Gastroesophageal sphincter (tissue), 4 donors: ENCODE measurements around the gene TAX1BP3. TPM values are rescaled to one million over a fixed set of nuclear protein-coding genes. Genes with fewer than 3 reads are reported as not detected.
"Not testable (repeated sequence)": the region's sequence is repeated elsewhere in the genome, so short reads cannot be mapped to it uniquely, and the experiment has no call there.

Source experiments
- ATAC-seq: fragments of 150-250 bp; one replicate; pipeline ENCODE4 v1.9.1; 2016; ENCODE audit warnings: mild to moderate bottlenecking, moderate library complexity
- H3K27ac ChIP-seq, 4 donors: fragments of 200-600 bp; sonication (generic) in 3 of 4; 1 replicate in 3 of 4; 2 replicates in 1 of 4; pipeline ENCODE4 v1.5.1; 2016 to 2019
- H3K27me3 ChIP-seq: fragments of 200-600 bp; sonication (generic); one replicate; pipeline ENCODE4 v1.5.1; 2019
- H3K36me3 ChIP-seq, 2 donors: fragments of 200-600 bp; sonication (generic); one replicate each; pipeline ENCODE4 v1.5.1; 2019; ENCODE audit warnings: control low read depth in 1 of 2
- H3K4me1 ChIP-seq, 3 donors: fragments of 200-600 bp; sonication (generic); 1 replicate in 2 of 3; 2 replicates in 1 of 3; pipeline ENCODE4 v1.5.1; 2016 to 2019; ENCODE audit warnings: control low read depth in 2 of 3
- H3K4me3 ChIP-seq, 2 donors: fragments of 200-600 bp; sonication (generic); one replicate each; pipeline ENCODE4 v1.5.1; 2019; ENCODE audit warnings: mild to moderate bottlenecking in 1 of 2, moderate library complexity in 1 of 2
- H3K9me3 ChIP-seq, 3 donors: fragments of 200-600 bp; sonication (generic); one replicate each; pipeline ENCODE4 v1.5.1; 2017 to 2019; ENCODE audit warnings: control low read depth in 2 of 3
- EP300 ChIP-seq: sonication (generic); formaldehyde crosslinking; IDR thresholded peaks from one replicate; pipeline ENCODE4 v1.6.1; 2017; ENCODE audit warnings: antibody characterized with exemption, mild to moderate bottlenecking
- POLR2A ChIP-seq, 2 donors: fragments of 450-650 bp; IDR thresholded peaks; one replicate each; pipeline ENCODE4 v1.6.1; 2017; ENCODE audit warnings: antibody characterized with exemption in 2 of 2, mild to moderate bottlenecking in 2 of 2, moderate library complexity in 1 of 2
- POLR2AphosphoS5 ChIP-seq: sonication (generic); formaldehyde crosslinking; IDR thresholded peaks from one replicate; pipeline ENCODE4 v1.6.1; 2017; ENCODE audit warnings: antibody characterized with exemption
- WGBS, 2 donors: methylation state at CpG; one replicate each; pipeline ENCODE4 v1.1.5; 2018; ENCODE audit warnings: low coverage in 1 of 2; 5-methylcytosine and 5-hydroxymethylcytosine counted together
- total RNA-seq, 4 donors: library from RNA; depleted of rRNA; stranded (reverse); fragments of >200 nt; gene quantifications; one replicate each; pipeline ENCODE4 v1.1.0, GENCODE V29; 2016
- TF ChIP-seq, protein P1 (sequence below), 4 experiments: fragments of 200-600 bp in 2 of 4; fragments of 450-650 bp in 2 of 4; sonication (generic) in 1 of 4; IDR thresholded peaks; one replicate each; pipeline ENCODE4 v1.5.1; 2017 to 2019; ENCODE audit warnings: antibody characterized with exemption in 4 of 4, mild to moderate bottlenecking in 2 of 4, moderate library complexity in 2 of 4

The TAX1BP3 gene, protein sequence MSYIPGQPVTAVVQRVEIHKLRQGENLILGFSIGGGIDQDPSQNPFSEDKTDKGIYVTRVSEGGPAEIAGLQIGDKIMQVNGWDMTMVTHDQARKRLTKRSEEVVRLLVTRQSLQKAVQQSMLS
- 100 to 1,000 TPM in 2 of 4 donors, 10 to 100 TPM in 2; 98.5 to 172 (median 109) TPM for total RNA-seq

DNA sequence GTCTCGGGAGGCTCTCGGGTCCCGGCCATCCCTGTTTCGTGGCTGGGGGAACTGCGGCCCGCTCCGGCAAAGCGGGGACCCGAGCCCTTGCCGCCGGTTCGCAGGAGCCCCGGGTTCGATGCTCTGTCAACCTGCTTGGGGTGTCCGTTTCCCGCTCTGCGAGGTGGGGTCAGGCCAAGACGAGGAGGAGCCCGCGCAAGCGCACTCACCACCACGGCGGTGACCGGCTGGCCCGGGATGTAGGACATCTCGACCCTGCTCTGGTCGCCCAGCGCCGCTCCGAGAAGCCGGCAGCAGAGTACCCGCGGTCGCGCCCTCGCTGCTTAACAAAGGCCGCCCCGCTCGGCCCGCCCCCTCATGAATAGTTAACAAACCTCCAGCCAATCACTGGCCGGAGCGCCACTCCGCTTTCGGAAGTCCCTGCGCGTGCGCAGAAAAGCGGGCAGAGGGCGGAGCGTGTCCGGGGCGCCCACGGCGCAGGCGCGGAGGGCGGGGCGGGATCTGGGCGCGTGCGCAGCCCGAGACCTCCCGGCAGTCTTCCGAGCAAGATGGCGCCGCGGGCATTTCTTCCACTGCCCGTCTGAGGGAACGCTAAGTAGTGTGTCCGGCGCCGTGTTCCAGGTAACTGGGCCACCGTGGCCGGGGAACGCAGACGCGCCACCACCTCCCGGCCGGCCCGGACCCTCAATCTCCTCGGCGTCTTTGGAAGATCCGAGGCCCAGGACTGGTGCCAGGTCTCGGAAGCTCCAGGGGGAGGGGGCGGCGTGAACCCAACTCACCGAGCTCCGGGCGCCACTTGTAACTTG lies at the start of gene TAX1BP3, which contains the start of gene EMC6:
Gene TAX1BP3, minus strand, starts transcription at position 300 of the 806 bp plus-strand sequence. Its CDS starts 52 bp downstream, at position 248.
Gene EMC6, plus strand, starts transcription at position 534 of the 806 bp plus-strand sequence. CDS start 335 bp downstream, outside the sequence.
- ATAC-seq, result peak; percentile 95

DNA sequence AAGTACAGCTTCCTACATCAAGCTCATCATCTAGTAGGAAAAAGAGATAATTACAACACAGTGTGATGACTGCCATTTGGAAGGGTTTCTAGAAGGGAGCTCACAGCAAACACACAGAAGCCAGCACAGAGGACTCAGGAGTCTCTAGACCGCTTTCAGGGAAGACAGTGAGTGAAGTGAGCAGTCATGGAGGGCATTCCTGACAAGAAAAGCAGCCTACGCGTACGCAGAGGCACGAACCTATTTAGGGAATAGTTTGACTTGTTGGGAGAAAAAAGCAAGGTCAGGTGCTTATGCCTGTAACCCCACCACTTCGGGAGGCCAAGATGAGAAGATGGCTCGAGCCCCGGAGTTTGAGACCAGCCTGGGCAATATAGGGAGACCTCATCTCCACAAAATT lies 46.9 kb upstream of the TAX1BP3 start:
- no peak for ATAC-seq
- no peaks in the 10 kb centered on the region for H3K27me3 ChIP-seq
- H3K27ac ChIP-seq, result no peak overlapping the region
- TF ChIP-seq POLR2AphosphoS5 (no peak), POLR2A (IDR thresholded peaks at IDR 0.05) (no peak), EP300 (no peak)
- WGBS, 2 donors, result 74 to 80% methylated on average over 6 to 7 of the region's 8 CpGs
- no peak overlapping the region for H3K4me3 ChIP-seq
- H3K4me1 ChIP-seq, result peaks cover 0 to 10% (median 4%) of the 10 kb centered on the region in 3 donors
- no peaks in the 10 kb centered on the region for H3K9me3 ChIP-seq
- H3K36me3 ChIP-seq, result peaks cover 4 to 88% of the 10 kb centered on the region in 2 donors

More for the DNA sequence above, at the start of gene TAX1BP3, which contains the start of gene EMC6:
- TF ChIP-seq, protein P1, sequence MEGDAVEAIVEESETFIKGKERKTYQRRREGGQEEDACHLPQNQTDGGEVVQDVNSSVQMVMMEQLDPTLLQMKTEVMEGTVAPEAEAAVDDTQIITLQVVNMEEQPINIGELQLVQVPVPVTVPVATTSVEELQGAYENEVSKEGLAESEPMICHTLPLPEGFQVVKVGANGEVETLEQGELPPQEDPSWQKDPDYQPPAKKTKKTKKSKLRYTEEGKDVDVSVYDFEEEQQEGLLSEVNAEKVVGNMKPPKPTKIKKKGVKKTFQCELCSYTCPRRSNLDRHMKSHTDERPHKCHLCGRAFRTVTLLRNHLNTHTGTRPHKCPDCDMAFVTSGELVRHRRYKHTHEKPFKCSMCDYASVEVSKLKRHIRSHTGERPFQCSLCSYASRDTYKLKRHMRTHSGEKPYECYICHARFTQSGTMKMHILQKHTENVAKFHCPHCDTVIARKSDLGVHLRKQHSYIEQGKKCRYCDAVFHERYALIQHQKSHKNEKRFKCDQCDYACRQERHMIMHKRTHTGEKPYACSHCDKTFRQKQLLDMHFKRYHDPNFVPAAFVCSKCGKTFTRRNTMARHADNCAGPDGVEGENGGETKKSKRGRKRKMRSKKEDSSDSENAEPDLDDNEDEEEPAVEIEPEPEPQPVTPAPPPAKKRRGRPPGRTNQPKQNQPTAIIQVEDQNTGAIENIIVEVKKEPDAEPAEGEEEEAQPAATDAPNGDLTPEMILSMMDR (IDR thresholded peaks at IDR 0.05), result peak in 1 of 4 experiments; percentile 4
- TF ChIP-seq POLR2A (IDR thresholded peaks at IDR 0.05), result peak; percentile 87 to 92
- TF ChIP-seq POLR2AphosphoS5, result peak; percentile 95
- TF ChIP-seq EP300, result no peak
- H3K9me3 ChIP-seq, result no peaks in the 10 kb centered on the region
- peak within 1 kb of the TSS; percentile 90 to 97 for H3K4me3 ChIP-seq
- H3K4me1 ChIP-seq, result peaks cover 0 to 46% (median 29%) of the 10 kb centered on the region in 3 donors
- H3K36me3 ChIP-seq, result peaks cover 0 to 26% of the 10 kb centered on the region in 2 donors
- WGBS, 2 donors, result no CpG with 5 or more reads among the region's 89 CpGs
- peak within 1 kb of the TSS; percentile 86 to 100 (median 95) for H3K27ac ChIP-seq
- H3K27me3 ChIP-seq, result no peaks in the 10 kb centered on the region

DNA sequence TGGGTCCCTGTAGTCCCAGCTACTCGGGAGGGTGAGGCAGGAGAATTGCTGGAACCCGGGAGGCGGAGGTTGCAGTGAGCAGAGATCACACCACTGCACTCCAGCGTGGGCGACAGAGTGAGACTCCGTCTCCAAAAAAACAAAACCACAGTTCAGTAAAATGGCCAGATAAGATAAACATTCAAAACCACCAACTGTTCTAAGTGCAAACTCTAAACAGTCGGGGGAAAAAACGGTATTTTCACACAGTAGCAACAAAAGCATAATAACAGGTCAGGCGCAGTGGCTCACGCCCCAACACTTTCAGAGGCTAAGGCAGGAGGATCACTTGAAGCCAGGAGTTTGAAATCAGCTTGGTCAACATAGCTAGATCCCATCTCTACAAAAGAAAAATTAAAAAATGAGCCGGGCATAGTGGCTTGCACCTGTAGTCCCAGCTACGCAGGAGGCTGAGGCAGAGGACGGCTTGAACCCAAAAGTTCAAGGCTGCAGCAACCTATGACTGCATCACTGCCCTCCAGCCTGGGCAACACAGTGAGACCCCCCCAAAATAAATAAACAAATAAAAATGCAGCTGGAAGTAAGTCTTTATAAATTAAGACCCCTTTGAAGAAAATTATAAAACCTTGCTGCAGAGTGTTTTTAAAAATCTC lies 44.6 kb upstream of the TAX1BP3 start:
- ATAC-seq, result no peak
- Histone ChIP-seq H3K27me3 (no peaks in the 10 kb centered on the region), H3K9me3 (no peaks in the 10 kb centered on the region), H3K36me3 (peaks cover 4 to 65% of the 10 kb centered on the region in 2 donors), H3K4me3 (no peak overlapping the region), H3K27ac (no peak overlapping the region), H3K4me1 (no peaks in the 10 kb centered on the region)
- TF ChIP-seq POLR2A (IDR thresholded peaks at IDR 0.05) (no peak), EP300 (no peak), POLR2AphosphoS5 (no peak)
- TF ChIP-seq, protein P1 (IDR thresholded peaks at IDR 0.05), result no peak
- 58 to 71% methylated on average over 4 to 12 of the region's 13 CpGs for WGBS, 2 donors

DNA sequence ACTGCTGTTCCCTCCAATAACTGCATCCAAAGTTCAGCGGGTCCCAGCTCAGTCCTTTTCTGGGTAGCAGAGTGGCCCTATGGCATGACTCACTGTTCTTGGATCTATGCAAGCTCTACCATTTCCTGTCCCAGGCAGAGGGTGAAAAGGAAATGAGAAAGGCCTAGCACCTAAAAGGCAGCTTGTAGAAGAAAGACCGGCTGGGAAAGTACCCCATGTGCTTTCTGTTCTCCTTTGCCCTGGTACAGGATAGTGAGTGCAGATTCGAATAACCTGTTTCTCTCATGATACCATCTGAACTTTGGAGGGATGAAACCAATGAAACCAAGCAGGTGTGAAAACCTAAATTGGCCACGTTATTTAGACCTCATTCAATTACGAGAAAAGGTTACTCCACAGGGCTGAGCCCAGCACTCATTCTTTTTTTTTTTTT lies 42.6 kb upstream of the TAX1BP3 start:
- no peaks in the 10 kb centered on the region for H3K27me3 ChIP-seq
- no peak for TF ChIP-seq EP300
- TF ChIP-seq POLR2AphosphoS5, result no peak
- no peak for TF ChIP-seq POLR2A (IDR thresholded peaks at IDR 0.05)
- TF ChIP-seq, protein P1 (IDR thresholded peaks at IDR 0.05), result no peak
- 67 to 85% methylated on average over 3 to 5 of the region's 5 CpGs for WGBS, 2 donors
- no peaks in the 10 kb centered on the region for H3K9me3 ChIP-seq
- peaks cover 4 to 45% of the 10 kb centered on the region in 2 donors for H3K36me3 ChIP-seq
- H3K4me1 ChIP-seq, result no peaks in the 10 kb centered on the region
- no peak for ATAC-seq
- H3K27ac ChIP-seq, result no peak overlapping the region
- no peak overlapping the region for H3K4me3 ChIP-seq

DNA sequence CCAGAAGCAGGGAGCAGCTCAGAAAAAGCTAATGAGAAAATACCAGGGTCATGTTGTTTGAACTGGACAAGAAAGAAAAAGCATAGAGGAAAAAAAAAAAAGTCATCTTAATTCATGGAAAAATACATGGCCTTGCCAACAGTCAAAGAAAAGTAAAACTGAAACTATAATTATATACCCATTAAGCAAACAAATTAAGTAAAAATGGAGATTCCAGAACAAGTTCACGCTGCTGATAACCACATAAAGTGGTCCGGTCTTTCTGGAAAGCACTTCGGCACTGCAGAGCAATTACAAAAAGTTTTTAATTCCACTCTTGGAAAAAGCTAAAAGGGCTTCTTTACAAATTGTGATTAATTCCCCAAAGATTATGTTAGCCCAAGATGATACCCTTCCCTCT lies 40.0 kb upstream of the TAX1BP3 start:
- no peak for ATAC-seq
- WGBS, 2 donors, result 41 to 53% methylated on average over 3 of the region's 3 CpGs
- no peak overlapping the region for H3K27ac ChIP-seq
- H3K9me3 ChIP-seq, result no peaks in the 10 kb centered on the region
- H3K4me3 ChIP-seq, result no peak overlapping the region
- peaks cover 0 to 19% of the 10 kb centered on the region in 2 donors for H3K36me3 ChIP-seq
- H3K27me3 ChIP-seq, result no peaks in the 10 kb centered on the region
- no peaks in the 10 kb centered on the region for H3K4me1 ChIP-seq
- TF ChIP-seq EP300 (no peak), POLR2AphosphoS5 (no peak), POLR2A (IDR thresholded peaks at IDR 0.05) (no peak)
- TF ChIP-seq, protein P1 (IDR thresholded peaks at IDR 0.05), result no peak

DNA sequence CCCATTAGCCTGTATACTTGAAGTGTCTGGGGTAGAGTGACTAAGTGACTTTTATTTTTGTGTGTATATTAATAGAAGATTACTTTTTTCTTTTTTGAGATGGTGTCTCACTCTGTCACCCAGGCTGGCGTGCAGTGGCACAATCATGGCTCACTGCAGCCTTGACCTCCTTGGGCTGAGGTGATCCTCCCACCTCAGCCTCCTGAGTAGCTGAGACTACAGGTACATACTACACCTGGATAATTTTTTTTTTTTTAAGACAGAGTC lies 37.3 kb upstream of the TAX1BP3 start:
- H3K4me3 ChIP-seq, H3K27ac ChIP-seq, H3K36me3 ChIP-seq, H3K27me3 ChIP-seq, H3K4me1 ChIP-seq, H3K9me3 ChIP-seq, ATAC-seq: not testable (repeated sequence)
- WGBS, 2 donors, result 75 to 100% methylated on average over 1 of the region's 1 CpG
